ENCODE data around the gene FBF1. TPM values are rescaled to one million over a fixed set of nuclear protein-coding genes. Genes with fewer than 3 reads are reported as not detected.

Gene FBF1
- total RNA-seq, 1 donor from 2014 or later = 3.8 TPM

DNA sequence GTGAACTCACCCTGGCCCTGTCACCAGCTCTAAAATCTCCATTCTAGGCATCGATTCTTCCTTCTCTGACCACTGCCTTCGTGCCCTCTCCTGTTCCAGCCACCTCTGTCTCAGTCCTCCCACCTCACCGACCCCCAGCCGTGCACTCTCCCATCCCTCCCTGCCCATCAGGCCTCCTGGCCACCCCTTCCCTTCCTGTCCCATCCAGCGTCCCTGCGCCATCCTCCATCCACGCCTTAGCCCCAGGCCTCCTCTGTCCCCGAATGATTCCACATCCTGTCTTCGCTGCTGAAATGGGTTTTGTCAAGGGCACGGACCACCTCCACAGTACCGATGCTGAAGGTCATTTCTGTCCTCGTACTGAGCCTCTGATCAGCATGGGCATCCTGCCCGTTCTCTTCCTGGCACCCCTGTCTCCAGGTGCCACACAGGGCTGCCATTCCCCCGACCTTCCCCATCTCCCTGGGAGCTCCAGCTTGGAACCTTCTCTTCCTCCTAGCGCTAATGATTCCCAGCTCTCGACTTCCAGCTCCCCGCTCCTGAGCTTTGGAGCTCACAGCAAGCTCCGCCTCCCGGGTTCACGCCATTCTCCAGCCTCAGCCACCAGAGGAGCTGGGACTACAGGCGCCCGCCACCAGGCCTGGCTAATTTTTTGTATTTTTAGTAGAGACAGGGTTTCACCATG is 46.7 kb downstream of the FBF1 start:
- Histone ChIP-seq H3K27me3 (ENCODE audit: control insufficient read depth, insufficient read depth, low read length) (no peaks in the 10 kb centered on the region), H3K4me3 (ENCODE audit: low read depth, low read length) (no peak overlapping the region), H3K36me3 (ENCODE audit: control insufficient read depth, insufficient read depth, low read length) (peaks cover 2% of the 10 kb centered on the region)
- TF ChIP-seq, protein P1, sequence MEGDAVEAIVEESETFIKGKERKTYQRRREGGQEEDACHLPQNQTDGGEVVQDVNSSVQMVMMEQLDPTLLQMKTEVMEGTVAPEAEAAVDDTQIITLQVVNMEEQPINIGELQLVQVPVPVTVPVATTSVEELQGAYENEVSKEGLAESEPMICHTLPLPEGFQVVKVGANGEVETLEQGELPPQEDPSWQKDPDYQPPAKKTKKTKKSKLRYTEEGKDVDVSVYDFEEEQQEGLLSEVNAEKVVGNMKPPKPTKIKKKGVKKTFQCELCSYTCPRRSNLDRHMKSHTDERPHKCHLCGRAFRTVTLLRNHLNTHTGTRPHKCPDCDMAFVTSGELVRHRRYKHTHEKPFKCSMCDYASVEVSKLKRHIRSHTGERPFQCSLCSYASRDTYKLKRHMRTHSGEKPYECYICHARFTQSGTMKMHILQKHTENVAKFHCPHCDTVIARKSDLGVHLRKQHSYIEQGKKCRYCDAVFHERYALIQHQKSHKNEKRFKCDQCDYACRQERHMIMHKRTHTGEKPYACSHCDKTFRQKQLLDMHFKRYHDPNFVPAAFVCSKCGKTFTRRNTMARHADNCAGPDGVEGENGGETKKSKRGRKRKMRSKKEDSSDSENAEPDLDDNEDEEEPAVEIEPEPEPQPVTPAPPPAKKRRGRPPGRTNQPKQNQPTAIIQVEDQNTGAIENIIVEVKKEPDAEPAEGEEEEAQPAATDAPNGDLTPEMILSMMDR (IDR thresholded peaks at IDR 0.05; ENCODE audit: insufficient read depth, low read length, poor library complexity, severe bottlenecking) = no peak
- no peak for DNase-seq (ENCODE audit: low read depth)

- Histone ChIP-seq H3K4me3 (ENCODE audit: low read depth, low read length) (no peak overlapping the region), H3K36me3 (ENCODE audit: control insufficient read depth, insufficient read depth, low read length) (peaks cover 2% of the 10 kb centered on the region), H3K27me3 (ENCODE audit: control insufficient read depth, insufficient read depth, low read length) (no peaks in the 10 kb centered on the region)
- TF ChIP-seq, protein P1 (IDR thresholded peaks at IDR 0.05; ENCODE audit: insufficient read depth, low read length, poor library complexity, severe bottlenecking) = no peak
- DNase-seq (ENCODE audit: low read depth) = no peak
Measured at GRCh38 chr17:75893305-75894048, 47.4 kb downstream of the FBF1 start.

DNA sequence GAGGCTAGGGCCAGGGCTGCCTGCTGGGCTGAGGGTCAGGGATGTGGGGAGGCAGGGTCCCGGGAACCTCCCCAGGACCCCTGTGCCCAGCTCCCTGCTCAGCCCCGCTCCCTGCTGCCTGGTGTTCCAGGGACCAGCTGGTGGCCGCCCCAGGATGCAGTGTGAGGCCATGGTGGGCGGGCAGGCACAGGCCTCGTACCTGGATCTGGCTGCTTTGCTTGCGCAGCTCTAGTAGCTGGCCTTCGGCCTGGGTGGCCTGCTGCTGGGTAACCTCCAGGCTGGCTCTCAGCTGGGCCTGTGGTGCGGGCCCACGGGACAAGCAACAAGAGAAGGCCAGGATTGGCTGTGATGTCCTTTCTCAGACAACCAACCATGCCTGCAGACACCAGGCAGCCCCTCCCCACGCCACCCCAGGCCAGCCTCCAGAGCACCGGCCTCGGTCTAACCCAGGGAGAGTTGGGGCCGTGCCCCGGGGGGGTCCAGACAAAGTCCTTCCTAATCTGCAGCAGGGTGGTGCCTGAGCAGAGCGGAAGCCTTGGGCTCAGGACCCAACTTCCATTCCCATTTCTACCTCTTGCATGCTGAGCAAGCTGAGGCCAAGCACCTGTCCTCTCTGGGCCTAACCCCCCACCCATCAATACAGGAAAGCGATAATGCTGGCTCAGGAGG is 48.2 kb downstream of the FBF1 start:
- Histone ChIP-seq H3K27me3 (ENCODE audit: control insufficient read depth, insufficient read depth, low read length) (no peaks in the 10 kb centered on the region), H3K4me3 (ENCODE audit: low read depth, low read length) (no peak overlapping the region), H3K36me3 (ENCODE audit: control insufficient read depth, insufficient read depth, low read length) (peaks cover 2% of the 10 kb centered on the region)
- no peak for DNase-seq (ENCODE audit: low read depth)
- TF ChIP-seq, protein P1 (IDR thresholded peaks at IDR 0.05; ENCODE audit: insufficient read depth, low read length, poor library complexity, severe bottlenecking) = no peak

DNA sequence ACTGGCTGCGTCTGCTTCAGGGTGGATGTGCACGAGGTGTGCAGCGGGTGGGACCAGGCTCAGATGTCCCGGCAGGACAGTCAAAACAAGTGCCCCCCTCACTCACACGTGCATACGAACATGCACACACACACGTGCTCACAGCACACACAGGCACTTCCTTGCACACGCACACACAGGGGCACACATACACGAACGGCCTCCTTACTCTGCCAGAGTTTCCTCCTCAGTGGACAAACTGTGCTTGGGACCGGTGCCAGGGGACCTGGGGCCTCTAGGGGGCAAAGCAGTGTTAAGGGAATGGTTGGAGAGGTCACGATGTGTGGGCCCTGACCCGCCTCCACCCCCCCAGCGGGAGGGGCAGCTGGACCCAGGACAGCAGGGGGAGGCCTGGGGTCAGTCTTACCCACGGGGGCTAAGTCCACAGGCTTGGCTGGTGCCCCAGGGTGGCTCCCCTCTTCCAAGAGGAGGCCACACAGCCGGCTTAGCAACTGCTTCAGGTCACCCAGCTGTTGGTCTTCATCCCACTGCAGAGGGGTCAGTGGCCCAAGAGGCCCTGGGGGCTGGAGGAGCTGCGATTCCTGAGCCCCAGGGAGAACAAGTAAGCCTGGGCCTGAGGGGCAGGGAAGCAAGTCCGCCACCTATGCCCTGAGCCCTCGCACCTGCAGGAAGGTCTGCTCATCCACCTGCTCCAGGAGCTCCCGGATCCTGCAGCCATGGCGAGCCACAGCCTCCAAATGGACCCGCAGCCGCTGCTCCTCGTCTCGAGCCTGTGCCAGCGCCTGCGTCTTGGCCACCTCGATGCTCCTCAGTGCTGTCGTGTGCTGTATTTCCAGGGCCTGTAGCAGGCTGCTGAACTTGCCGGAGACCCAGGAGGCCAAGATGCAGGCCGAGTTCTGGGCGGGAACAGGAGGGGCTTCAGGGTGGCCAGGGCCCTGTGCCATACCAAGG is 49.0 kb downstream of the FBF1 start:
- TF ChIP-seq, protein P1 (IDR thresholded peaks at IDR 0.05; ENCODE audit: insufficient read depth, low read length, poor library complexity, severe bottlenecking) = no peak
- Histone ChIP-seq H3K36me3 (ENCODE audit: control insufficient read depth, insufficient read depth, low read length) (peaks cover 2% of the 10 kb centered on the region), H3K4me3 (ENCODE audit: low read depth, low read length) (no peak overlapping the region), H3K27me3 (ENCODE audit: control insufficient read depth, insufficient read depth, low read length) (no peaks in the 10 kb centered on the region)
- no peak for DNase-seq (ENCODE audit: low read depth)

GRCh38 chr17:75891022-75891604 is 49.7 kb downstream of the FBF1 start:
- H3K27me3 ChIP-seq (ENCODE audit: control insufficient read depth, insufficient read depth, low read length) = no peaks in the 10 kb centered on the region
- H3K4me3 ChIP-seq (ENCODE audit: low read depth, low read length) = no peak overlapping the region
- H3K36me3 ChIP-seq (ENCODE audit: control insufficient read depth, insufficient read depth, low read length) = peaks cover 2% of the 10 kb centered on the region
- TF ChIP-seq, protein P1 (IDR thresholded peaks at IDR 0.05; ENCODE audit: insufficient read depth, low read length, poor library complexity, severe bottlenecking) = no peak
- no peak for DNase-seq (ENCODE audit: low read depth)
